ENCODE data around the gene TREML1. TPM values are rescaled to one million over a fixed set of nuclear protein-coding genes. Genes with fewer than 3 reads are reported as not detected.
"Not testable (repeated sequence)": the region's sequence is repeated elsewhere in the genome, so short reads cannot be mapped to it uniquely, and the experiment has no call there.

TREML1 gene
- polyA plus RNA-seq, 1 experiment: not detected

GRCh38 chr6:41122373-41122772 is 31.8 kb downstream of the TREML1 start:
- peak; percentile 6 for DNase-seq (ENCODE audit: low read depth, low spot score)
- no peak for TF ChIP-seq CTCF (IDR thresholded peaks at IDR 0.05; ENCODE audit: low read depth, low read length)

GRCh38 chr6:41120058-41120457 is 34.1 kb downstream of the TREML1 start:
- no peak for DNase-seq (ENCODE audit: low read depth, low spot score)
- POLR2A ChIA-PET: no interaction called here
- H3K9me3 ChIP-seq (ENCODE audit: control insufficient read depth, insufficient read depth, low read length): no peaks in the 10 kb centered on the region

More at GRCh38 chr6:41122373-41122772, 31.8 kb downstream of the TREML1 start:
- ChIA-PET POLR2A (no interaction called here), CTCF (no interaction called here)
- H3K27me3 ChIP-seq (ENCODE audit: control insufficient read depth, insufficient read depth, low read length): no peaks in the 10 kb centered on the region
- H3K9me3 ChIP-seq (ENCODE audit: control insufficient read depth, insufficient read depth, low read length): no peaks in the 10 kb centered on the region
- H3K27ac ChIP-seq (ENCODE audit: low read depth, low read length): no peak overlapping the region
- H3K4me3 ChIP-seq (ENCODE audit: low read depth, low read length): no peak overlapping the region

GRCh38 chr6:41119508-41119907 is 34.6 kb downstream of the TREML1 start:
- no peak for DNase-seq (ENCODE audit: low read depth, low spot score)
- CTCF ChIA-PET: interaction anchor here (1.2 kb wide), 1 partner anchor 27 kb away, joined by 3 read pairs; no protein-coding TSS in a partner anchor

More at GRCh38 chr6:41120058-41120457, 34.1 kb downstream of the TREML1 start:
- CTCF ChIA-PET: interaction anchor here (0.5 to 1.2 kb wide), 2 partner anchors 27 to 143 kb away, joined by 3 to 4 read pairs; no protein-coding TSS in a partner anchor
- no peak overlapping the region for H3K27ac ChIP-seq (ENCODE audit: low read depth, low read length)
- H3K4me3 ChIP-seq (ENCODE audit: low read depth, low read length): no peak overlapping the region
- H3K27me3 ChIP-seq (ENCODE audit: control insufficient read depth, insufficient read depth, low read length): no peaks in the 10 kb centered on the region
- TF ChIP-seq CTCF (IDR thresholded peaks at IDR 0.05; ENCODE audit: low read depth, low read length): no peak

GRCh38 chr6:41115027-41115426 is 39.1 kb downstream of the TREML1 start:
- H3K9me3 ChIP-seq (ENCODE audit: control insufficient read depth, insufficient read depth, low read length); H3K27me3 ChIP-seq (ENCODE audit: control insufficient read depth, insufficient read depth, low read length); POLR2A ChIA-PET; DNase-seq (ENCODE audit: low read depth, low spot score); CTCF ChIA-PET; H3K27ac ChIP-seq (ENCODE audit: low read depth, low read length); H3K4me3 ChIP-seq (ENCODE audit: low read depth, low read length): not testable (repeated sequence)

More at GRCh38 chr6:41119508-41119907, 34.6 kb downstream of the TREML1 start:
- H3K27me3 ChIP-seq (ENCODE audit: control insufficient read depth, insufficient read depth, low read length): no peaks in the 10 kb centered on the region
- TF ChIP-seq CTCF (IDR thresholded peaks at IDR 0.05; ENCODE audit: low read depth, low read length): no peak
- no peak overlapping the region for H3K27ac ChIP-seq (ENCODE audit: low read depth, low read length)
- no peak overlapping the region for H3K4me3 ChIP-seq (ENCODE audit: low read depth, low read length)
- POLR2A ChIA-PET: no interaction called here
- H3K9me3 ChIP-seq (ENCODE audit: control insufficient read depth, insufficient read depth, low read length): no peaks in the 10 kb centered on the region

GRCh38 chr6:41111017-41111416 is 43.1 kb downstream of the TREML1 start:
- Histone ChIP-seq H3K27ac (ENCODE audit: low read depth, low read length) (no peak overlapping the region), H3K27me3 (ENCODE audit: control insufficient read depth, insufficient read depth, low read length) (no peaks in the 10 kb centered on the region), H3K4me3 (ENCODE audit: low read depth, low read length) (no peak overlapping the region), H3K9me3 (ENCODE audit: control insufficient read depth, insufficient read depth, low read length) (no peaks in the 10 kb centered on the region)
- ChIA-PET POLR2A (no interaction called here), CTCF (no interaction called here)
- no peak for TF ChIP-seq CTCF (IDR thresholded peaks at IDR 0.05; ENCODE audit: low read depth, low read length)
- DNase-seq (ENCODE audit: low read depth, low spot score): no peak
